Measurements from ENCODE around the gene PAPSS2.
"Not testable (repeated sequence)": the region's sequence is repeated elsewhere in the genome, so short reads cannot be mapped to it uniquely, and the experiment has no call there.

The PAPSS2 gene

DNA sequence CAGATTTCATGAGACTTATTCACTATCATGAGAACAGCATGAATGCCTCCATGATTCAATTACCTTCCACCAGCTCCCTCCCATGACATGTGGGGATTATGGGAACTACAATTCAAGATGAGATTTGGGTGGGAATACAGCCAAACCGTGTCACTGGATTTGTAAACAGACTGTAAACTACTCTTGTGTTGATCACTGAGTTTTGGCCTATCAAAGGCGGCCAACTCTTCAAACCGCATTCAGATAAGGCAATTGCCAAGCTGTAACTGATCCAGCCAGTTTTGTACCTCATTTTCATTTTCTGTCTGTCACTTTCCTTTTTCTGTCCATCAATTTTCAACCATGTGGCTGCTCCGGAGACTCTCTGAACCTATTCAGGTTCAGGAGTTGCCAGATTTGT is 27.2 kb upstream of the PAPSS2 start:
- H3K4me3 Mint-ChIP-seq, result no peak overlapping the region
- peaks cover 12% of the 10 kb centered on the region for H3K4me1 Mint-ChIP-seq (ENCODE audit: low read depth)
- peaks cover 3% of the 10 kb centered on the region for H3K27me3 Mint-ChIP-seq (ENCODE audit: low read depth)
- peaks cover 3% of the 10 kb centered on the region for H3K36me3 Mint-ChIP-seq (ENCODE audit: low read depth)
- H3K27ac Mint-ChIP-seq, result no peak overlapping the region
- peaks cover 13% of the 10 kb centered on the region for H3K9me3 Mint-ChIP-seq

DNA sequence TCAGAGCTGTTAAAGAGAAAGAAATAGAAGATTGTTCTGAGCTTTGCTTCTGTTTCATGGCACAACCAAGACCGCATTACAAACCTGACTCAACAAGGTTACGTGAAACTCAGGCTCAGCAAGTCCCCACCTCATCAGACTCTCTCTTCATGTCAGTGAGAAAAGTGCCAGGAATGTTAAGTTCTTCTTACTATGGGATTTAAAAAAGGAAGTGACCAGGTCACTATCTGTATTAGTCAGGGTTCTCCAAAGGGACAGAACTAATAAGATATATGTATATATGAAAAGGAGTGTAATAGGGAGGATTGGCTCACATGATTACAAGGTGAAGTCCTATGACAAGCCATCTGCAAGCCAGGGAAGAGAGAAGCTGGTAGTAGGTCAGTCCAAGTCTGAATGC is 25.4 kb upstream of the PAPSS2 start:
- peaks cover 3% of the 10 kb centered on the region for H3K36me3 Mint-ChIP-seq (ENCODE audit: low read depth)
- peaks cover 12% of the 10 kb centered on the region for H3K4me1 Mint-ChIP-seq (ENCODE audit: low read depth)
- H3K27me3 Mint-ChIP-seq (ENCODE audit: low read depth), result peaks cover 3% of the 10 kb centered on the region
- H3K9me3 Mint-ChIP-seq, result peaks cover 13% of the 10 kb centered on the region
- no peak overlapping the region for H3K4me3 Mint-ChIP-seq
- H3K27ac Mint-ChIP-seq, result no peak overlapping the region

DNA sequence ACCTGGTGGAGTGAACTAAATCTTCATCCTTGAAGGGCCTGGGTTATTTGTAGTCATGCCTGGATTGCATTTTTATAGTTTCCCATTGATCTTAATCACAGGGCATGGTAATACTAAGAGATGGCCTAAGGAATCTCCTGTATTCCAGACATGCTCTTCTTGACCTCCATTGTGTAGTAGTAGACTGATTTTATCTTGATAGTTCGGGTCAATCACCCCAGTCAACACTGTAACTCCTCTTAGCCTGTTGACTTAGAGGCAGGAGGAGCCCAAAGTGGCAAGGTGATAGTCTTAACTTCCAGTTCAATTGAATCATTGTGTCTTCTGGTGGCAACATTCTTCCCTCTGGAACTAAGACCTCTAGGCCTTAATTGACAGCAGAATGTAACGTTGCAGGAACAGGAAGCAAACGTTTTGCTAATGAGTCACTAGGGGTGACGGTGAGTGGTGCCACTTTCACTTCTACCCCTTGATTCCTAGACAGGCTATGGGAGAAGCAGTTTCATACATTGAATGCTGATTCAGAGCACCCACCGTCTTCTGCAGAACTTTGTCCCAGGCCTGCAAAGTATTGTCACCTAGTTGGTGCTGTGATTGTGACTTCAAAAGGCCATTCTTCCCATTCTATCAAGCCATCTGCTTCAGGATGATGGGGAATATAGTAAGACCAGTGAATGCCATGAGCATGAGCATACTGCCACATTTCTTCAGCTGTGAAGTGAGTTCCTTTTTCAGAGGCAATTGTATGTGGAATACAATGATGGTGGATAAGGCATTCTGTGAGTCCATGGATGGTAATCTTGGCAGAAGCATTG is 24.0 kb upstream of the PAPSS2 start:
- peaks cover 3% of the 10 kb centered on the region for H3K36me3 Mint-ChIP-seq (ENCODE audit: low read depth)
- H3K27ac Mint-ChIP-seq, result no peak overlapping the region
- H3K27me3 Mint-ChIP-seq (ENCODE audit: low read depth), result no peaks in the 10 kb centered on the region
- H3K4me1 Mint-ChIP-seq (ENCODE audit: low read depth), result peaks cover 12% of the 10 kb centered on the region
- no peak overlapping the region for H3K4me3 Mint-ChIP-seq
- peaks cover 13% of the 10 kb centered on the region for H3K9me3 Mint-ChIP-seq

DNA sequence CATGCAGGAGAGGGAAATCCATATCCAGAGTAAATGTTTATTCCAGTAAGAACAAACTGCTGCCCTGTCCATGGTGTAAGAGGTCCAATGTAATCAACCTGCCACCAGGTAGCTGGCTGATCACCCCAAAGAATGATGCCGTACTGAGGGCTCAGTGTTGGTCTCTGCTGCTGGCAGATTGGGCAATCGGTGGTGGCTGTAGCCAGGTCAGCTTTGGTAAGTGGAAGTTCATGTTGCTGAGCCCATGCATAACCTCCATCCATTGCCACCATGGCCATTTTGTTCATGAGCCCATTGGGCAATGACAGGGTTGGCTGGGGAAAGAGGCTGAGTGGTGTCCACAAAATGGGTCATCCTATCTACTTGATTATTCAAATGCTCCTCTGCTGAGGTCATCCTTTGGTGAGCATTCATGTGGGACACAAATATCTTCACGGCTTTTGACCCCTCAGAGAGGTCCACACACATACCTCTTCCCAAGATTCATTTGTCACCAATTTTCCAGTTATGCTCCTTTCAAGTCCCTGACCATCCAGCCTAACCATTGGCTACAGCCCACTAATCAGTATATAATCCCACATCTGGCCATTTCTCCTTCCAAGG is 23.3 kb upstream of the PAPSS2 start:
- Mint-ChIP-seq H3K4me1 (ENCODE audit: low read depth) (peaks cover 12% of the 10 kb centered on the region), H3K27me3 (ENCODE audit: low read depth) (no peaks in the 10 kb centered on the region), H3K27ac (no peak overlapping the region), H3K9me3 (peaks cover 13% of the 10 kb centered on the region), H3K36me3 (ENCODE audit: low read depth) (peaks cover 3% of the 10 kb centered on the region), H3K4me3 (no peak overlapping the region)

DNA sequence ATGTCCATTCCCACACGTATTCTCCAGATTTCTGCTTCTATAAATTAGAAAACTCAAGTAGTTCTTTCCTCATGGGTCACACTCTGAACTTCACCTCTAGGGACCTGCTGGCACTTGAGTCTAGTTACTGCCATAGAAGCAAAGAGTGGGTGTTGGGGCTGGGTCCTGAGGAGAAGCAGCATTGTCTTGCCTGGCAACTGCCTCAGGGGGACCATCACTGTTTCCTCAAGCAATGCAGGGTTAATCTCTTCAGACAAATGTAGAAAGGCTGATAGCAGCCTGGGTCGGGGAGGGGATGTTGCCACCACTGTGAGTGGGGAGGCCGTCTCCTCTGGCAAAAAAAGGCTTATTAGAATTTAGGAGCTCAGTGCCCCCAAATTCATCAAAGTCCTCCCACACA is 20.2 kb upstream of the PAPSS2 start:
- no peaks in the 10 kb centered on the region for H3K27me3 Mint-ChIP-seq (ENCODE audit: low read depth)
- H3K4me3 Mint-ChIP-seq, result no peak overlapping the region
- H3K9me3 Mint-ChIP-seq, result peaks cover 9% of the 10 kb centered on the region
- H3K27ac Mint-ChIP-seq, result no peak overlapping the region
- peaks cover 12% of the 10 kb centered on the region for H3K4me1 Mint-ChIP-seq (ENCODE audit: low read depth)
- H3K36me3 Mint-ChIP-seq (ENCODE audit: low read depth), result peaks cover 3% of the 10 kb centered on the region

DNA sequence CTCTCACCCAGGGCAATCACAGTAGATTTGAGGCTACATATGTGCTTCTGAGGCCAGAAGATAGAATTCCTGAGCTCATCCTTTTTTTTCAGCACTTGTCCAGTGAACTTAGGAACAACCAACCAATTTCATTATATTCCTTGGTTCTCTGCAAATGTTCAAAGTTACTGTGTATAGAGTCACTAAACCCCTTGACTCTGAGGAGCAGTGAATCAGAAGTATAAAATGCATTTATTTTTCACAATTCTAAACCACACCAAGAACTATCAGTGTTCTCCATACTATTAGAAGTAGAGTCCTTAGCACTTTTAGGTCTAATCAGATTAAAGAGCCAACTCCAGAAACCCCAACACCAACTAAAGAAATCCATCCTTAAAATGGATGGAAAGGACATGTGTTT is 19.6 kb upstream of the PAPSS2 start:
- Mint-ChIP-seq H3K27ac (no peak overlapping the region), H3K36me3 (ENCODE audit: low read depth) (peaks cover 3% of the 10 kb centered on the region), H3K4me3 (no peak overlapping the region), H3K4me1 (ENCODE audit: low read depth) (peaks cover 12% of the 10 kb centered on the region), H3K9me3 (peaks cover 3% of the 10 kb centered on the region), H3K27me3 (ENCODE audit: low read depth) (no peaks in the 10 kb centered on the region)

DNA sequence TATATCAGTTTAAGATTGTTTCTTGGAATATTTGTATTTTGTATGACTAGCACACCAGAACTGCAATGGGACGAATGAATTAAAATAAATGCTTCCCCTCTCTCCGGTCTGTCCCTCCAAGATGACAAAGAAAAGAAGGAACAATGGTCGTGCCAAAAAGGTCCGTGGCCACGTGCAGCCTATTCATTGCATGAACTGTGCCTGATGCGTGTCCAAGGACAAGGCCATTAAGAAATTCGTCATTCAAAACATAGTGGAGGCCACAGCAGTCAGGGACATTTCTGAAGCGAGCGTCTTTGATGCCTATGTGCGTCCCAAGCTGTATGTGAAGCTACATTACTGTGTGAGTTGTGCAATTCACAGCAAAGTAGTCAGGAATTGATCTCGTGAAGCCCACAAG is 17.2 kb upstream of the PAPSS2 start:
- Mint-ChIP-seq H3K4me3 (no peak overlapping the region), H3K36me3 (ENCODE audit: low read depth) (no peaks in the 10 kb centered on the region), H3K9me3 (peaks cover 4% of the 10 kb centered on the region), H3K27me3 (ENCODE audit: low read depth) (no peaks in the 10 kb centered on the region), H3K27ac (no peak overlapping the region), H3K4me1 (ENCODE audit: low read depth) (no peaks in the 10 kb centered on the region)

DNA sequence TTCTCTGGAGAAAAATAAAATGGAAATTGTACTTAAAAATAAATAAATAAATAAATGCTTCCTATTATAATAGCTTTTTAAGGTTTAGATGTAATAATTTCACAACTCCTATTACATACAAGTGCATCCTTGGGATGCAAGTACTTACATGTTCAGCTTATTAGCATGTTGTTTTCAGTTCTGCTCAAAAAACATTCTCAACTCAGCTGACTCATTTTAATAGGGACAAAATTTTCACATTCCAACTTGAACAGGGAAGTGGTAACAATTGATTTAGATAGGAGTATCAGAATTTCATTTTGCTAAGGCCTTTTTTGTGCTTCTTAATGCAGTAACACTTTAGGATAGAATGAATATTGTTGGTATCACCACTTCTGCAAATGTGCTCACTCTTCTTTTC is 16.7 kb upstream of the PAPSS2 start:
- no peak overlapping the region for H3K27ac Mint-ChIP-seq
- no peaks in the 10 kb centered on the region for H3K4me1 Mint-ChIP-seq (ENCODE audit: low read depth)
- H3K9me3 Mint-ChIP-seq, result peaks cover 4% of the 10 kb centered on the region
- H3K4me3 Mint-ChIP-seq, result no peak overlapping the region
- no peaks in the 10 kb centered on the region for H3K27me3 Mint-ChIP-seq (ENCODE audit: low read depth)
- H3K36me3 Mint-ChIP-seq (ENCODE audit: low read depth), result no peaks in the 10 kb centered on the region

DNA sequence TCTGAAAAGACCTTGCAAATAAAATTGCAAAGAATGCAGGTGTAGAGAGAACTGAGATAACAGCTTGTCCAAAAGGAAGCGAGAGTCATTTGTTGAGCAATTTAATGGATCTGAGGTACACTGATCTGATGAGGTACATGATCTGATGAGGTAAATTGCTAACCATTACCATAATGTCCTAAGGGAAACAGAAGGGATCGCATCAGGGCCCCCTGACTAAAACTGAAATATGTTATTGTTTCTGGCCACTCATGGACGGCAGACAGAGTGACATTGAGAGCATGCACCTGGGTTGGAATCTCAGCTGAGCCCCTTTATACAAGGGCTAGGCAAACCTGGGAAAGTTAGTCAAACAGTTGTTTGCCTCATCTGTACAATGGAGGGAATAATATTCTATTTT is 15.8 kb upstream of the PAPSS2 start:
- H3K27ac Mint-ChIP-seq, result no peak overlapping the region
- H3K27me3 Mint-ChIP-seq (ENCODE audit: low read depth), result no peaks in the 10 kb centered on the region
- no peak overlapping the region for H3K4me3 Mint-ChIP-seq
- peaks cover 4% of the 10 kb centered on the region for H3K9me3 Mint-ChIP-seq
- H3K4me1 Mint-ChIP-seq (ENCODE audit: low read depth), result no peaks in the 10 kb centered on the region
- H3K36me3 Mint-ChIP-seq (ENCODE audit: low read depth), result no peaks in the 10 kb centered on the region

DNA sequence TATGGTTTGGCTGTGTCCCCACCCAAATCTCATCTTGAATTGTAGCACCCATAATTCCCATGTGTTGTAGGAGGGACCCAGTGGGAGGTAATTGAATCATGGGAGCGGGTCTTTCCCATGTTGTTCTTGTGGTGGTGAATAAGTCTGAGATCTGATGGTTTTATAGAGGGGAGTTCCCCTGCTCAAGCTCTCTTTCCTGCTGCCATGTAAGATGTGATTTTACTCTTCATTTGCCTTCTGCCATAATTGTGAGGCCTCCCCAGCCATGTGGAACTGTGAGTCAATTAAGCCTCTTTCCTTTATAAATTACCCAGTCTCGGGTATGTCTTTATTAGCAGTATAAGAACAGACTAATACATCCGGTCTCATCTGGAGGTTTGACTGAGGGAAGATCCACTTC is 15.2 kb upstream of the PAPSS2 start:
- H3K27ac Mint-ChIP-seq; H3K36me3 Mint-ChIP-seq (ENCODE audit: low read depth); H3K9me3 Mint-ChIP-seq; H3K4me1 Mint-ChIP-seq (ENCODE audit: low read depth); H3K27me3 Mint-ChIP-seq (ENCODE audit: low read depth); H3K4me3 Mint-ChIP-seq: not testable (repeated sequence)

DNA sequence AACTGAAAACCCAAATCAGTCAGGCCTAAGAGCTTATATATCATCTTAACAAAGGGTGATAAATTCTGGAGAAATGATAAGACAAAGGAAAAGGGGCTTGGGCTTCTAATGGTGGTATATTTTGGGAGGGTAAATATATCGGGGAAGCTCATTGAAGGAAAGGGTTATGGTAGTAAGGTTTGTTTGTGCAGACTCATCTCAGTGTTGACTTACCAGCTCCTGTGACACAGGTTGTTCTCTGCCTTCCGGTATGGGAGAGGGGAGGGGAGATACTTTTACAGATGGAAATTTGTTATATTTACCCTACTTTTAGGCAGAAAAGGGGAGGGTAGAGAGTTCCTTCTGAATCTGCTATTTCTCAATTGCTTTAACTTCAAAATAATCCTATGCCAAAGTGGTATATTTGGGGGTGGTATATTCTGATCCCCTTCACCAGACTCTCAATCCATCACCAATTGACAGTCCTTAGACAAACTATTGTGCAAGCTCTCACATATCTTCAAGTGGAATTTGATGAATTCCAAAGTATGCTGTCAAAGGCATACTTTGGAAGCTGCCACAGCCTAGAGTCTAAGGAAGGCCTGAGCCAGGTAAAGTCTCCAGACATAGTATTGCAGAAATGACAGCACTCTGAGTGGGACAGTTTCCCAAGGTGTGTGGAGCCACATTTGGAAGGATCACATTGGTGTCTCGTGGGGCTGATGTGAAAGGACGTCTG is 13.3 kb upstream of the PAPSS2 start:
- Mint-ChIP-seq H3K36me3 (ENCODE audit: low read depth) (no peaks in the 10 kb centered on the region), H3K9me3 (peaks cover 4% of the 10 kb centered on the region), H3K27ac (no peak overlapping the region), H3K4me1 (ENCODE audit: low read depth) (no peaks in the 10 kb centered on the region), H3K4me3 (no peak overlapping the region), H3K27me3 (ENCODE audit: low read depth) (no peaks in the 10 kb centered on the region)

DNA sequence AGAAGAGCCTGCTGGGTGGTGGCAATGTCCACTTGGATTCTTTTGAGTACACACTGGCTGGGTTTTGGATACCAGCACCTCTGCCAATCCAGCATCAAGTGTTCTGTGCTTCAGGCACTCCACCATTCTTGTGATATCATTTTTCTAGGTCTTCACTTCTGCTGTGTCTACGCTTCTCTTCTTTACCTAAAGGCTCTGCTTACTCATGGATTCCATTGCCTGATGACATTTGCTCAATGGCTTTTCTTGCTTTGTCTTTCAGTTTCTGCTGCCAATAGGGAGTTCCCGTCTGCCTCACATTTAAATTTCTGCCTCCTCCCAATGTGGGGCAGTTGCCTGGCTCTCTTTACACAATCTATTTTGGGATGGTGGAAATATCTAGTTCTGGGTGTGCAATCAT is 12.7 kb upstream of the PAPSS2 start:
- no peaks in the 10 kb centered on the region for H3K27me3 Mint-ChIP-seq (ENCODE audit: low read depth)
- H3K4me1 Mint-ChIP-seq (ENCODE audit: low read depth), result no peaks in the 10 kb centered on the region
- no peaks in the 10 kb centered on the region for H3K36me3 Mint-ChIP-seq (ENCODE audit: low read depth)
- H3K9me3 Mint-ChIP-seq, result peaks cover 4% of the 10 kb centered on the region
- no peak overlapping the region for H3K4me3 Mint-ChIP-seq
- no peak overlapping the region for H3K27ac Mint-ChIP-seq

DNA sequence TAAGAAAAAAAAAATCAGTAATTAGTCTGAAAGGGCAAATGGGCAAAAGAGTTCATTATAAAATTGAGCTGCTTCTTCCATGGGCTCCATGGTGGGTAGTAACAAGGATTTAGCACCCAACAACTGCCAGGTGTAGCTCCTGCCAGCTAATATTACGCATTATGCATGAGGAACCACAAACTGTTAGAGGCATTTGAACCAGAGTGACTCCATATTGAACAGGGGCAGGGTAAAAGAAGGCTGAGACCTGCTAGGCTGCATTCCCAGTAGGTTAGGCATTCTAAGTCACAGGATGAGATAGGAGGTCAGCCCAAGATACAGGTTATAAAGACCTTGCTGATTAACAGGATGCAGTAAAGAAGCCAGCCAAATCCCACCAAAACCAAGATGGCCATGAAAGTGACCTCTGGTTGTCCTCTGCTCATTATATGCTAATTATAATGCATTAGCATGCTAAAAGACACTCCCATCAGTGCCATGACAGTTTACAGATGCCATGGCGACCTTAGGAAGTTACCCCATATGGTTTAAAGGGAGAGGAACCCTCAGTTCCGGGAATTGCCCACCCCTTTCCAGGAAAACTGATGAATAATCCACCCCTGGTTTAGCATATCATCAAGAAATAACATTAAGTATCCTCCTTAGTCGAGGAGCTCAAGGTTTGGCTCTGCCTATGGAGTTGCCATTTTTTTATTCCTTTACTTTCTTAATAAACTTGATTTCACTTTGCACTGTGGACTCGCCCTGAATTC is 8.7 kb upstream of the PAPSS2 start:
- Mint-ChIP-seq H3K4me3 (no peak overlapping the region), H3K27me3 (ENCODE audit: low read depth) (peaks cover 12% of the 10 kb centered on the region), H3K9me3 (no peaks in the 10 kb centered on the region), H3K27ac (no peak overlapping the region), H3K4me1 (ENCODE audit: low read depth) (no peaks in the 10 kb centered on the region), H3K36me3 (ENCODE audit: low read depth) (no peaks in the 10 kb centered on the region)

DNA sequence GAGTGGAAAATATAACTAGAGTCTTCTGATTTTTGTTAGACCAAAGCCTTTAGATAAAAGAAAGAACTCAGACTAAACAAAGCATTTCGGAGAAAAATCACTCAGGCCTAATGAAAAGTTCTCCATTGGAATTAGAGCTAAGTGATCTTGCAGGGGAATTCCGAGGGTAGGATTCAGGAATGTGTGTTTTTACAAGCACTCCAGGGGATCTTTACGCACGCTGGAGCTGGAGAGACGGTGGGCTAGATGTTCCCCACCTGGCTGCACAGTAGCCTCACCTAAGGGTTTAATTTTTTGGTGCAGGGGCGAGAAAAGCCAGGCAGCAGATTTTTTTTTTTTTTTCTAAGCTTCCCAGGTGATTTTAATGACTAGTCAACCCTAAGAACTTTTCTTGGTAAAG is 7.9 kb upstream of the PAPSS2 start:
- Mint-ChIP-seq H3K36me3 (ENCODE audit: low read depth) (no peaks in the 10 kb centered on the region), H3K27ac (no peak overlapping the region), H3K4me1 (ENCODE audit: low read depth) (no peaks in the 10 kb centered on the region), H3K27me3 (ENCODE audit: low read depth) (peaks cover 20% of the 10 kb centered on the region), H3K9me3 (no peaks in the 10 kb centered on the region), H3K4me3 (no peak overlapping the region)
